NCI-H2196 treated with DMSO at 0.1 percent for 48 hours (cell line): Measurements from ENCODE around the gene VEGFA.

Experiments
- DNase-seq: peaks from one replicate; lab custom pipeline; 2025; ENCODE audit not compliant: unreplicated experiment; lab: John Stamatoyannopoulos, UW

The VEGFA gene

DNA sequence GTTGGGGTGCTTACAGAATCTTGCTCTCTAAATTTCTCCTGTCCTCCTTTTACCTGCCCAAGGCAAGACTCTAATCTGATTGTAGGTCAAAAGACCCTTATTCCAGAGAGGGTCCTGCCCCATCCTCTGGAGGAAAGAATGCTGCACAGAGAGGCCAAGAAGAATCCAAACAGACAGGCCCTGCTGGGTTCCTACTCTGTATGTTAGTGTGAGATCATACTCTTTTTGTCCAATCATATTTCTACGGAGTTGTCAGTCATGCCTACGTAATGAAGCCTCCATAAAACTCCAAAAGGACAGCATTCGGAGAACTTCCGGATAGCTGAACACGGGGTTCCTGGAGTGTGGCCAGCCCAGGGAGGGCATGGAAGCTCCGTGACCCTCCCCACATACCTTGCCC lies 50.5 kb downstream of the VEGFA start:
- no peak for DNase-seq

DNA sequence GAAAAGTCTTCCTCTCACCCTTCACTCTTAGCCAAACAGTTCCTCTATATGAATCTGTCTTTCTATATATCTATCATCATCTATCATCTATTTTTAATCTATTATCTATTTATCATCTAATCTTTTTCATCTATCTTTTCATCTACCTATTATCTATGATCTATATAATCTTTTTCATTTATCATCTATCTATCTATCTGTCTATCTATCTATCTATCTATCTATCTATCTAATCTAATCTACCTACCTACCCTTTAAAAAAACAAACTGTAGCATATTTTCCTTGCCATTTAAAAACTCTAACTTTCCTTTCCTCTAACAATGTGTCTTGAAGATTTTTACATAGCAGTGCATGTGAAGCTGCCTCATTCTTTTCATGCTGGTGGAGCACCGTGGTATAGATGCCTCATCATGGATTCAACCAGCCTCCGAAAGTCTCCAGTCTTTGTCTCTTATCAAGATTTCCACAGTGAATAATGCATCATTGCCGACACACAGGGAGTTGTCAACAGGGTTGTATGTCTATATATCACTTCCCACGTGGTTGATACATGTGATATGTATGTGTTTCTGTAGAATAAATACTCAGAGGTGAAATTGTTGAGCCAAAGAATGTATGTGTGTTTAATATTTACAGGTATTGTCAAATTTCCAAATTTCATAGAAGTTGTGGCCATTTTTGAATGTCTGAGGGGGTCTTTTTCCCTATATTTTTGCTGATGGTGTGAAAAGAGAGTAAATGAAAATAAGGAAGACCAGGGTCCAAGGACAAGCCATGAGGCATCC lies 51.3 kb downstream of the VEGFA start:
- no peak for DNase-seq

DNA sequence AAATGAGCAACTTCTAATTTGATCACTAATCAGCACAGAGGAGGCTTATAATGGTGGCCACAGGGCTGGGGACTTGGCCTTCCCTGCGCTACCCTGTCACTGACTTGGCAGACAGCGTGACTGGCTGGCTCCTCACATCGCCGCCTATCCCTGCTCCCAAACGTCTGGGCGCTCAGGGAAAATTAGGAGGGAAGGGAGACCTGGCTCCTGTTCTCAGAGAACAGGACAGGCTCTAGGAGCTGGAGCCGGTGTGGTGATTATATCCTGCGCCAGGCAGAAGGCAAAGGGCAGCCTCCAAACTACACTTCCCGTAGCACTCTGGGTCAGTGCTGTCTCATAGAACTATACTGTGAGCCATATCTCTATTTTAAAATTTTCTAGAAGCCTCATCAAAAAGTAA lies 53.4 kb downstream of the VEGFA start:
- DNase-seq = no peak

DNA sequence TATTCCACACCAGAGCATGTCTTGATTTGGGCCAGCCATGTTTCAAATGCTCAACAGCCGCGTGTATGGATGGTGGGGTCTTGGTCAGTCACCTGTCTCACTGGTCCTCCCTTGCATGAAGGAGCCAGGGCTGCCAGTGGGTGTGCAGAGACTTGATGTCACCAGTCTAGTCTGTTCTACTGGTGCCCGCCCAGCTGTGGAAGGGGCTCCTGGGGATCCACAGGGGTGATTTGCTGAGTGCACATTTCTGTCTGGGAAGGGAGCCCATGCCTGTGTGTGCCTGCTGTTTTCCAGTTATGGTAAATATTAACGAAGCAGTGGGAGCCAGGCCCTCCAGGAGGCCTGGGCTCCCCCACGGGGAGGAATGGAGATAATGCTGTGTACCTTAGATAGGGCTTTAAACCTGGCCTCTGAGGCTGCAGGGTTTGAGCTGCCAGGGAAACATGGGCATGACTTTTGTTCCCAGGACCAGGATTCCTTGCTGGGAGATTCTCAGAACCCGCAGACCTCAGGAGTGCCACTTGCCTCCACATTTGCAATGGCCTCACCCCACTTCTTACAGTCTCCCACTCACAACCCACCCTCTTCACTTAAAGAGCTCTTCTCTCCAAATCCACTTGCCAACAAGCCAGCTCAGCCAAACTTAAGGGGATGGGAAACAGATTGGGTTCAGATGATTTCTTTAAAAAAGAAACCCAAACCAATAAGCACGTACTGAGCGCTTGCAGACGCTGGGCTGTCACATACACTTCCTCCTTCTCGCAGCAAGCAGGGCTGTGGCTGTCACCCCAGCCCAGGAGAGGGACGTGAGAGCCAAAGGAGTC lies 54.1 kb downstream of the VEGFA start:
- DNase-seq = no peak

DNA sequence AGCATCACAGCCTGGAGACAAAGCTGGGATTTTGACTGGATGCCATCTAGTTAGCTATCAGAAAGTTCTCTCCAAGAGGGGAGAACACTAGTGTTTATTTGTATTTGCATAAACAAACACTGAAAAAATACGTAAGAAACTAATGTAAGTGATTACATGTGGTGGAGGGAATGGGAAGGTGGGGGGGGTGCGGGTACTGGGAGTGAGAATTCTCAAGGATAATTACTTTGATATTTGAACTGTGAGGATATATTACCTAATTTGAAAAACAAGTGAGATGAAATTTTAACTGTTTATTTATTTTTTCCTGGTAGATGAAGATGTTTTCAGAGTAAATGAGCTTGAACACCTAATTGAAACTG lies 54.7 kb downstream of the VEGFA start:
- DNase-seq = no peak

DNA sequence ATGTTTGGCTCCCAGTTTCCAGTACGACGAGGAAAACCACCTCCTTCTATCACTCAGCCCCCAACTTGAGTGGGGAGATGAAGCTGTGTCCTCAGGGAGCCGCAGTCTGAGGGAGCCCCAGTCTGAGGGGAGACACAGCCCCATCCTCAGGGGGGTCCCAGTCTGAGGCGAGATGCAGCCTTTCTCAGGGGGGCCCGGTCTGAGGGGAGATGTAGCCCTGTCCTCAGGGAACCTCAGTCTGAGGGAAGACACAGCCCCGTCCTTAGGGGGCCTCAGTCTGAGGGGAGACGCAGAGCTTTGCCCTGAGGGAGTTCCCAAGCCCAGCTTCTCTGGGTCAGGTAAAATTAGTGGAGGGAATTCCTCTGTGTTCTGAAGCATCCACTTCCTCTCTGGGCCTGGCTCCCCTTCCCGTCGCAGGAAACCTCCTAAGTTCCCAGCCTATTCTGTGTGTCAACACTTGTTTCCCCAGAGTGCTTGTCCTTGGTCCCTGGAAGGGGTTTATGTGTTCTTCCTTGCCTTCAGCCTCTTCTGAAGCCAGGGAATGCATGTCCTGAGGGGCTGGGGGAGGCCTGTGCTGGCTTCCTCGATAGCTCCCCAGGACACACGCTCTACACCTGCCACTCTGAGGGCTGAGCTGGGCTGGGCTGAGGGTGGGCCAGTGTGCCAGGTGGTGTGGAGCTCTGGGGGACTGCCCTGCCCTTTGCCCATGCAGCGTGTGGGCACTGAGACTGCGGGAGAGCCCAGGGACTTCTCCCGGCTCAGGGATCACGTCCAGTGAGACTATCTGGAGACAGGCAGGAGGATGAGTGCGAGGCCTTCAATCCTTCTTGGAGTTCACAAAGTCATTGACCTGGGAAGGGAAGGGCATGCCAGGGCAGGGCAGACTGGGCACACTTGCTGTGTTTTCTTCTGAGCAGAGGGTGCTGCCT lies 55.4 kb downstream of the VEGFA start:
- no peak for DNase-seq

DNA sequence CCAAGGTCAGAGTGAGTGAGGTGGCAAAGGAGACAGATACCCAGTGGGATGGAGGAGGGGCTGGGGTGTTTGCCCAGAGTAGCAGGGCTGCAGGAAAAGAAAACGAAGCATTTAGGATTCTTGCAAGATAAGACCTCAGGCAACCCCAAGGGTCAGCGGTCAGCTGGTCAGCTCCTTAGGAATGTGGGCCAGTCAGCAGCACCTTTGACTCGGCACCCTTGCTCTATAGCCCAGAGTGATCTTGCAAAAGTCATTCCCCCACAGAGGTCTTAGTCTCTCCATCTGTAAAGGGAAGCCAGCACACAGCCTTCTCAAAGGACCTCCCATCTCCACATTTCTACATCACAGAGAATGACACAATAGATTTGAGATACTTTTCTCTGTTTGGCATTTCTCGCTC lies 56.7 kb downstream of the VEGFA start:
- no peak for DNase-seq

DNA sequence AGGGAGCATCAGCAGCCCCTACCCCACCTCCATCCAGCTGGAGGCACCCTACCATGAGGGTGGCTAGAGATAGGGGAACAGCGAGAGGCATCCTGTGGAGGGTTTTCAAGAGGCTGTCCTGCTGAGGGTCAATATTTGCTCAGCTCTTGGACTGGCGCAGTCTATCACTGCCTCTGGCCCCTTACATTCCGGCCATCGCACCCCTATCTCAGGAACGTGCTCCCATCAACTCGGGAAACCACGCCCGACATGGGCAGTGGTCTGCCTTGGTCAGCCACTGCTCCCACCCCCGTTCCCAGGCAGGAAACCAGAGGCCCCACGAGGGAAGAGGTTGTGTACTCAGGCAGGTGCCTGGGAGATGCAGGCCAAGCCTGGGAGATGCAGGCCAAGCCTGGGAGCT lies 57.9 kb downstream of the VEGFA start:
- no peak for DNase-seq

DNA sequence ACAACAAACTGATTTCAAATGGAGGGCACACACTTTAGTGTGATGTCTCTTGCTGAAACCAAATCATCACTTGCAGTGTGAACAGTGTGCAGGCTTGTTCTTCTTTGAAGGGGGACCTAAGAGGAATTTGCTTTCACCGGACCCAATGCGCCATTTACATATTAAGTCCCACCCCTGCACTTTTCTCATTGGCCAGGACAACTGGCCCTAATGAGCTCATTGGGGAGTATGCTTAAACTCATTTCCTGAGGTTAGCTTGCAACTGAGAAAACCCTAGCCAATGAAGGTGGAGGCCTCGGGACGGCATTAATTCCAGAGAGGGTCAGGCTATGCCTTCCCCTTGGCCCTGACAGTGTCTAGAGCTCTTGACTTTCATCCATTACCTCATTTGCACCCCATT lies 58.7 kb downstream of the VEGFA start:
- no peak for DNase-seq

DNA sequence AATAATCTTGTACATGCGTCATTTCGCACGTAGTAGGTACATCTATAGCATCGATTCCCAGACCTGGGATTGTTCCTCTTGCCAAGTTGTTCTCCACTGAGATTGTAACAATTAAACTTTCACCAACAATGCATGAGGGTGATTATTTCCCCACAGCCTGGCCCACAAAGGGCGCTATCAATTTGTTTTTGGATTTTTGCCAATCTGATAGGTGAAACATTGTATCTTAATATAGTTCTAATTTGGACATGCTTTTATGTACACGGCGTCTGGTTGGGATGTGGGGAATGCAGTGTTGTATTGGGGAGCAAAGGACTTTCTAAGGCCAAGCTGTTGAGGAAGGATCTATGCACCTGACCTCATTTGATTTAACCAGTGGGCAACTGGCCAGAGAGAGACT lies 59.5 kb downstream of the VEGFA start:
- DNase-seq = no peak

DNA sequence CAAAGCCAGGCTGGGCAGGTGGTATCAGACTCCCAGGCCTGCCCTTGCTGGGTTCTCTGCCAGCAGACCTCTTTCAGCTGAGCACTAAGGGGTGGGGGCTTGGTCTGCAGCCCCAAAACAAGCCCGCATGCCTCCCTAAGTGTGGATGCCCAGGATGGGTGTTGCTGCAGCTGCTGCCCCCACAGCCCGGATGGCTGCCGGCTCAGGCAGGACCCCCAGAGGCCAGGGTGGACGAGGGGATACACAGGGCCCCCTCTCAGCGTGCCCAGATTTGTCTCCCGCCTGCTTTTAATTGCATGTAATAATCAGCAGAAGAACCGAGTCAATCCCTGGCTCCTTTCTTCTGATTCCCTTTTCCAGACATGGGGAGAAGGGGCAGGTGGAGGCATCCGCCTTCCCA lies 60.8 kb downstream of the VEGFA start:
- DNase-seq = no peak

DNA sequence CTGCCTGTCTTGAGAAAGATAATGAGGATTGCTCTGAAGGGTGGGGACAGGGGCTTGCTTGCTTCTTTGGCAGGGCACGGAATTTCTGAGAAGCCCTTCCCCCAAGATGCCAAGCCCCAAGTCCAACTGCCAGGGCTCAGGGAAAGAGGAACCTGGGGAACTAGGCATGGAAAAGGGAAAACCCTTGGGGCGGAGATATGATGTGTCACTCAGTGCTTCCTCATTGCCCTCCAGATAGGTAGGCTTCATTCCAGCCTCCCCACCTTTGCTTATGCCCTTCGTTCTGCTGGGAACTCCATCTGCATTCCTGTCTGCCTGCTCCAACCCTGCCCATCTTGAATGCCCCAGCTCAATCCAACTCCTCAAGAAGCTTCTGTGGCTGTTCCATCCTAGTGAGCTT lies 61.2 kb downstream of the VEGFA start:
- no peak for DNase-seq

DNA sequence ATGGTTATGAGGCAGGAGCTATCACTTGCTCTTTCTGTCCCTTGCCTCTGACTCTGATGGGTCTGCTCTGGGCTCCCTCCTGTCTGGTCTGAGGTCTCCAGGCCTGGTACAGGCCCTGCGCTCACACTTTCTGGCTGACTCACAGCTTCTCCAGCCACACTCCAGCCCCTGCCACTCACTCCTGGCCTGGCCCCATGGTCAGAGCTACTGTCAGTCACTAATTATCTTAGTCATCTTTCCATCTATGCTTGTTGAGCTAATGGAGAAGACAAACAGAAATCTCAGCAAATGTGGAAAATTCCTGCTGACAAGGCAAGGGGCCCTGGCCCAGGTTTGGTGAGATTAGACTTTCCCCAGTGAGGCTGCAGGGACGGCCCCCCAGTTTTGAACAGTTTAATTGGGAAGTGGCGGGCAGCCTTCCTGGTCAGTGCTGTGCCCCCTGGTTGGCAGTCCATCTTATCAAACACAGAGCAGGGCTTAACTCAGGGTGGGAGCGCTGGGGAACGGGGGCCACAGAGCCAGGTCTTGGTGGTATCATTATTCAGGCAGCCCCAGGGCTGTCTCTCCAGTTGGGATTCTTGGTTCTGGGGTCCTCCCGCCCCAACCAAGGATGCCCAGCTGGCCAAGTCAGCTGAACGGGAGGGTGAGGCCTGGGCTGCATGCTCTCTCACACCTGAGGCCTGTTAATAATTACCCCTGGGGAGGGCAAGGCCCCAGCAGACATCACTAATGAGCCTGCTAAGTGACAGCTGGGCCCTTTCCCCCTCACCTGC lies 63.4 kb downstream of the VEGFA start:
- DNase-seq = no peak

DNA sequence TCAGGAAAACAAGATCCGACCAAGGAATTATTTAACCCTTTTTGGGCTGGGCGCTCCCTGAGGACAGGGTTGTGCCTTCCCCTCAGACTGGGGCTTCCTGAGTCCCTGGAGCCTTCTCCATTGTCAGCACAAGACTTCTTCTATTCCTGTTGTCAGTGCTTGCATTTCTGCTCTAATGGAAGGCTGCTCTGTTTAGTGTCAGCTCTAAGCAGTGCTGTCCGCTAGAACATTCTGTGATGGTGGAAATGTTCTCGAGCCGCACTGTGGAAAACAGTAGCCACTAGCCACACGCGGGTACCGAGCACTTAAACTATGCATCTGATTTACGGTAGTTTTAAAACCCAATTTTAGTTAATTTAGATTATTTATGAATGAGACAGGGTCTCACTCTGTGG lies 64.0 kb downstream of the VEGFA start:
- DNase-seq = no peak

DNA sequence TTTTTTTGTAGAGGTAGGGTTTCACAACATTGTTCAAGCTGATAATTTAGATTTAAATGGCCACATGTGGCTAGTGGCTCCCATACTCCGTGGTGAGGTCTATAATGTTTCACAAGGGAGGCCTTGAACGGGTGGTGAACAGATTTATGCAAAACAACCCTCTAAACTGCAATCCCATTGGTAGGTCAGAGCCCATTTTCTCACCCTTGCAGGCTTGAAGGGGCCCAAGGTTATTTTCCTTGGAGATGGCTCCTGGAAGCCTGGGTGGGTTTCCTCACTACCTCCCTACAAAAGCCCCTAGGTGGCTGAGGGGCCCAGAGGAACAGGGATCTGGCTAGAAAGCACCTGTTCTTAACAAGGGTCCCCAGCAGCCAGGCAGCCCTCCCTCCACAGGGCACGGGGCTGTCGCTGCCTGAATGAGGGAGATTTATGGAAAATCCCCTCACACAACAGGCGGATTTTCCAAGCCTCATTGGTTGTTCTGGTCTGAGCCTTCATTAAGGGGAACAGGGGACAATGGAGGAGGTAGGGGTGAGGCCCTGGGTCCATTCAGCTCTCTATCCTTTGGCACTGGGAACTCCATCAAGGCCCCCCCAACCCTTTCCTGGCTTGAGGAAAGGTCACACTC lies 64.6 kb downstream of the VEGFA start:
- DNase-seq = no peak

DNA sequence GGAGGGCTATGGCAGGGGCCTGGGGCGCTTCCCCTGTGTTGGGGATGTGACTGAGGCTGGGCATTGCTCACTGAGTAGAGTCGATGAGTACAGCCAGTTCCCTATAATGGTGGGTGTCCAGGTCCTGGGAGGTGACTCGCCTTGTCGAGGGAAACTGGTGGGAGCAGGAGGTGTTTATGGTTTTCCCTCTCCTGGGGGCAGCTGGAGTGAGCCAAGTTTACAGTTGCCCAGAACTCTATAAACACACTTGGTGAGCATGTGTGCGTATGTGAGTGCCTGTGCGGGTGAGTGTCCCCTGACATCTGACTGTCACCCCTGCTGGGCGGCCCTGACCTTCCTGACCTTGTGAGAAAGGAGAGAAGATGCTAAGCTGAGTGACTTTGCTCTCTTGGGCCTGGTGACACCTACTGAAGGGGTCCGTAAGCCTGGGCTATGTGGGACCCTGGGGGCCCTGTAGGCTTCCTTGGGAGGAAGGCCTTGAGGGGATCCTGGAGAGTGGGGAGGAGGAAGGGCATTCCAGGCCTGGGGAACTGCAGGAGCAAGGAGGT lies 65.9 kb downstream of the VEGFA start:
- no peak for DNase-seq
